Activated T-helper 2 cell treated with anti-CD3 and anti-CD28 coated beads, Interferon-gamma antibody, Interleukin-2, Interleukin-4, amounts not matched to agents 10 μg/mL and 5 μg/mL and 100 μg/mL, durations not matched to agents 14 hours and 24 hours and 36 hours (primary cell): ENCODE measurements around the gene PHYKPL. TPM values are rescaled to one million over a fixed set of nuclear protein-coding genes. Genes with fewer than 3 reads are reported as not detected.

Experiments
- DNase-seq: peaks from one replicate; pipeline ENCODE4 v3.0.0; 2021; ENCODE audit warnings: low spot score
- H3K27ac Mint-ChIP-seq: one replicate; pipeline ENCODE4 v1.8.0; 2021; ENCODE audit warnings: mixed read lengths
- H3K27me3 Mint-ChIP-seq: one replicate; pipeline ENCODE4 v1.8.0; 2021; ENCODE audit warnings: low read depth, mixed read lengths
- H3K36me3 Mint-ChIP-seq: one replicate; pipeline ENCODE4 v1.8.0; 2021; ENCODE audit warnings: low read depth, mixed read lengths
- H3K4me1 Mint-ChIP-seq: one replicate; pipeline ENCODE4 v1.8.0; 2021; ENCODE audit warnings: low read depth, mixed read lengths
- H3K4me3 Mint-ChIP-seq: one replicate; pipeline ENCODE4 v1.8.0; 2021; ENCODE audit warnings: low read depth, mild to moderate bottlenecking, moderate library complexity, mixed read lengths
- H3K9me3 Mint-ChIP-seq: one replicate; pipeline ENCODE4 v1.8.0; 2021; ENCODE audit warnings: mixed read lengths
- intact Hi-C: fragments of 100-400 bp; cut with micrococcal nuclease; formaldehyde crosslinking; loops from one replicate; pipeline ENCODE4 v1.15.1; 2023
- total RNA-seq: library from RNA; stranded (reverse); gene quantifications from 2 replicates; pipeline ENCODE4 v1.2.3, GENCODE V29; 2022

Gene PHYKPL
- total RNA-seq, 1 donor from 2014 or later: 87.4 TPM

DNA sequence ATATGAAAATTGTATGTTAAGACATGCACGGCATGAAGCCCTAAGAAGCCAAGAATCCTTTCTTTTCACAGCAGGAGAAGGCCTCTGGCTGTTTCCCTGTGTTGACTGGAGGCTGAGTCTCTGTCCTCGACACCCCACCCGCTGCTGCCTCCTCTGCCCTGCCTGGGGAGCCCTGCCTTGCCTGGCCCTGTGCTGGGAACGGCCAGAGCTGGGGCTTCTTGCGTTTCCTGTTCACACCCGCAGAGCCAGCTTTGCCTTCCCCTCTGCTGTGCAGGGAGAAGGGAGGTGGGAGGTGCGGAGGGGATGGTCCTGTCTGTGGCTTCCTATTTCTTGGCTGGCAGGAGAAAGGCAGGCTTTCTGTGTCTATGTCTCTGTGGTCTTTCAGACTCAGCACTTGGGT is 38.6 kb downstream of the PHYKPL start:
- no peaks in the 10 kb centered on the region for H3K9me3 Mint-ChIP-seq

DNA sequence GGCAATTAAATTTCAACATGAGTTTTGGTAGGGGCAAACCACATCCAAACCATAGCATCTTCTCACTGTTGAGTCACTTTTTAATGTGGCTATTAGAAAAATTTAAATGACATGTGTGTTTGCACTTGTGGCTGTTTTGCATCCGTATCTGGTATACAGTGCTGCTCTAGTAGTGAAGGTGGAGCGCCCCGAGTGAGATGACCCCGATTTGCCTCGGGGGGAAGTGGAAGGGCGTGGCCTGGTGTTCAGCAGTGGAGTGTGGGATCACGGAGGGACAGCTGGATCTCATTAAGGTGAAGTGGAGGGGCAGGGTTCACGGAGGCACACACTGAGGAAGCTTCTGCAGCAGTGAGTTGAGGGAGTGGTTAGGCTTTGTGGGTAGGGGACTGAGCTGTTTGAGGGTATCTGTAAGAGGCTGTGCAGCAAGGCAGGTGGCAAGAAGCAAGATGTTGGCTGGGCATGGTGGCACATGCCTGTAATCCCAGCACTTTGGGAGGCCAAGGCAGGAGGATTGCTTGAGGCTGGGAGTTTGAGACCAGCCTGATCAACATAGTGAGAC is 39.3 kb downstream of the PHYKPL start:
- H3K4me1 Mint-ChIP-seq: peaks cover 7% of the 10 kb centered on the region
- intact Hi-C loops: no loop called here
- no peak for DNase-seq
- peaks cover 27% of the 10 kb centered on the region for H3K27me3 Mint-ChIP-seq
- H3K36me3 Mint-ChIP-seq: no peaks in the 10 kb centered on the region
- no peak overlapping the region for H3K4me3 Mint-ChIP-seq
- H3K9me3 Mint-ChIP-seq: no peaks in the 10 kb centered on the region
- H3K27ac Mint-ChIP-seq: no peak overlapping the region

More for the DNA sequence above, 38.6 kb downstream of the PHYKPL start:
- no peak overlapping the region for H3K27ac Mint-ChIP-seq
- peaks cover 22% of the 10 kb centered on the region for H3K27me3 Mint-ChIP-seq
- intact Hi-C loops: no loop called here
- no peak for DNase-seq
- H3K4me1 Mint-ChIP-seq: peaks cover 7% of the 10 kb centered on the region
- no peaks in the 10 kb centered on the region for H3K36me3 Mint-ChIP-seq
- H3K4me3 Mint-ChIP-seq: no peak overlapping the region

DNA sequence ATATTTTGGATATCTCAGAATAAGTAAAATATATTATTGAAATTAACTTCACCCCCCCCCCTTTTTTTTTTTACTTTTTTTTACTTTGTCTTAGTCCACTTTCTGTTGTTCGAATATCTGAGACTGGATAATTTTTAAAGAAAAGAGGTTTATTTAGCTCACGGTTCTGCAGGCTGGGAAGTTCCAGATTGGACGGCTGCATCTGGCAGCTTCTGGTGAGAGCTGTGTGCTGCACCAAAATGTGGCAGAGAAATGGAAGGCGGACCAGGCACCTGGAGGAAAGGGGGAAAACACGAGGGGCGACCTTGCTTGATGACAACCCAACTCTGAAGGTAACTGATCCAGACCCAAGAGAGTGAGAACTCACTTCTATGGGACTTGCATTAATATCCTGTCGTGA is 39.8 kb downstream of the PHYKPL start:
- Mint-ChIP-seq H3K36me3 (no peaks in the 10 kb centered on the region), H3K9me3 (no peaks in the 10 kb centered on the region), H3K27me3 (peaks cover 28% of the 10 kb centered on the region), H3K27ac (no peak overlapping the region), H3K4me1 (peaks cover 7% of the 10 kb centered on the region), H3K4me3 (no peak overlapping the region)
- intact Hi-C loops: no loop called here
- no peak for DNase-seq

DNA sequence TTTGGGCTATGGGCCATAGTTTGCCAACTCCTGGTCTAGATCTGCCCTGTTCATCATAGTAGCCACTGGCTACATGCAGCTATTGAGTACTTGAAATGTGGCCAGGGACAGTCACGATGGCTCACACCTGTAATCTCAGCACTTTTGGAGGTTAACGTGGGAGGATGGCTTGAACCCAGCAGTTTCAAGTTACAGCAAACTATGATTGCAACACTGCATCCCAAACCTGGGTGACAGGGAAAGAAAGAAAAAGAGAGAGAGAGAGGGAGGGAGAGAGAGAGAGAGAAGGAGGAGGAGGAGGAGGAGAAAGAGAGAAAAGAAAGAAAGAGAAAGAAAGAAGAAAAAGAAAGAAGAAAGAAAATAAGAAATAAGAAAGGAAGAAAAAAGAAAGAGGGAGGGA is 40.4 kb downstream of the PHYKPL start:
- H3K4me1 Mint-ChIP-seq: peaks cover 7% of the 10 kb centered on the region
- peaks cover 28% of the 10 kb centered on the region for H3K27me3 Mint-ChIP-seq
- H3K36me3 Mint-ChIP-seq: no peaks in the 10 kb centered on the region
- no peak overlapping the region for H3K27ac Mint-ChIP-seq
- no peaks in the 10 kb centered on the region for H3K9me3 Mint-ChIP-seq
- no peak for DNase-seq
- no peak overlapping the region for H3K4me3 Mint-ChIP-seq
- intact Hi-C loops: no loop called here

DNA sequence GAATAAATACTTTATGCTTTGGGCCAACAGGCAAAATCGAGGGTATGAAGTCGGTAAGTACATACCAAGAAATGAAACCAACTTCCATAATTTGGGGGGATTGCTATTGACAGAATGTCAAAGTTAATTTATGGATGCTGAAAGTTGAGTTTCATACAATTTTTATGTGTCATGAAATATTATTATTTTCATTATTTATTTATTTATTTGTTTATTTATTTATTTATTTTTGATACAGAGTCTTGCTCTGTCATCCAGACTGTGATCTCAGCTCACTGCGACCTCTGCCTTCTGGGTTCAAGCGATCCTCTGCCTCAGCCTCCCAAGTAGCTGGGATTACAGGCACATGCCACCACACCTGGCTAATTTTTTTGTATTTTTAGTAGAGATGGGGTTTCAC is 40.9 kb downstream of the PHYKPL start:
- no peak overlapping the region for H3K4me3 Mint-ChIP-seq
- no peak for DNase-seq
- intact Hi-C loops: no loop called here
- peaks cover 7% of the 10 kb centered on the region for H3K4me1 Mint-ChIP-seq
- peaks cover 28% of the 10 kb centered on the region for H3K27me3 Mint-ChIP-seq
- H3K9me3 Mint-ChIP-seq: no peaks in the 10 kb centered on the region
- H3K36me3 Mint-ChIP-seq: no peaks in the 10 kb centered on the region
- H3K27ac Mint-ChIP-seq: no peak overlapping the region

DNA sequence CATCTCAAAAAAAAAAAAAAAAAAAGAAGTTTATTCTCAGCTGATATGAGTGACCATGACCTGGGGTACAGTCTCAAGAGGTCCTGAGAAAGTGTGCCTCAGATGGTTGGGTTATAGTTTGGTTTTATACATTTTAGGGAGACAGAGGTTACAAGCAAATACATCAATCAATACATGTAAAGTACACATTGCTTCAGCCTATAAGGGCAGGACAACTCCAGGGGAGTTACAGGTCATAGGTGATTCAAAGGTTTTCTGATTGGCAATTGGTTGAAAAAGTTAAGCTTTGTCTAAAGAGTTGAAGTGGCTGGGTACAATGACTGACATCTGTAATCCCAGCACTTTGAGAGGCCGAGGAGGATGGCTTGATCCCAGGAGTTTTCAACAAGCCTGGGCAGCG is 43.2 kb downstream of the PHYKPL start:
- intact Hi-C loops: no loop called here
- H3K9me3 Mint-ChIP-seq: no peaks in the 10 kb centered on the region
- no peak overlapping the region for H3K27ac Mint-ChIP-seq
- no peak for DNase-seq
- H3K4me1 Mint-ChIP-seq: peaks cover 12% of the 10 kb centered on the region
- H3K27me3 Mint-ChIP-seq: peaks cover 23% of the 10 kb centered on the region
- H3K36me3 Mint-ChIP-seq: no peaks in the 10 kb centered on the region
- no peak overlapping the region for H3K4me3 Mint-ChIP-seq

DNA sequence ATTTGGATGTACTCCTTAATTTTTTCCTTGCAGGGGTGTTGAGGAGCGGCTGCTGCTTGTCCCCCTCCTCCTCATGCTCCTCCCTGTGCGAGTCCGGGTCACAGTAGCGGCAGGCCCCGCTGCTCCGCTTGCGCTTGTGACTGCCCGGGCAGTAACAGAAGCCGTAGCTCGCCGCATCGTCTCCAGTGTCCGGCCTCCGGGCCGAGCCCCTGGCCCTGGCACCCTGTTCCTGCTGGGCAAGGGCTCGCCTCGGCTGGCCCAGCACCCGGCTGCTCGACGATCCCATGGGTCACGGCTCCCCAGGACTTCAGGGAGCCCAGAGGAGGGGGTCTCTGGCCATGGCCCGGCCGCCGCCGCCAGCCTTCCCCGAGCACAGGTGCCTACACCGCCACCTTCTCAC is 45.6 kb downstream of the PHYKPL start, which contains the start of gene GMCL2:
Gene GMCL2, minus strand, starts transcription at position 358 of the 400 bp plus-strand sequence. Its CDS starts 72 bp downstream, at position 286.
- intact Hi-C loops: no loop called here
- Mint-ChIP-seq H3K4me1 (peaks cover 11% of the 10 kb centered on the region), H3K36me3 (no peaks in the 10 kb centered on the region), H3K27me3 (peaks cover 9% of the 10 kb centered on the region), H3K27ac (no peak within 1 kb of the TSS), H3K4me3 (no peak within 1 kb of the TSS), H3K9me3 (no peaks in the 10 kb centered on the region)
- DNase-seq: no peak

DNA sequence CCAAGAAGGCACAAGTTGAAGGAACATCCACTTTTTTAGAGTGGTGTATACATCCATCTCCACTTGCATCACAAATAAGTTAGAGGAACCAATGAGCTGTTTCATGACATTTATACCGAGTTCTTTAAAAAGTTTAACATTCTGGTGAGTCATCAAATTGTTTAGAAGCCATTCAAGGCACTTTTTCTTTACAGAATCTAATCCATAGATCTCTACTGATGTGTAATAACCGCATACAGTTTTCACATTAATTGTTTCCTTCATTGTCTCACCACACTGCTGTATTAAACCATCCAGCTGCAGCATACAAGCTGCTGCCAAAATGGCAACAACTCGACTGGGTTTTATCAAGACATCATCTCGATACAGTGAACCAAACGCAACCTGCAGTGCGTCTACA is 46.2 kb downstream of the PHYKPL start:
- intact Hi-C loops: no loop called here
- no peaks in the 10 kb centered on the region for H3K36me3 Mint-ChIP-seq
- peaks cover 9% of the 10 kb centered on the region for H3K27me3 Mint-ChIP-seq
- no peak overlapping the region for H3K4me3 Mint-ChIP-seq
- no peak overlapping the region for H3K27ac Mint-ChIP-seq
- no peaks in the 10 kb centered on the region for H3K9me3 Mint-ChIP-seq
- DNase-seq: no peak
- H3K4me1 Mint-ChIP-seq: peaks cover 13% of the 10 kb centered on the region

DNA sequence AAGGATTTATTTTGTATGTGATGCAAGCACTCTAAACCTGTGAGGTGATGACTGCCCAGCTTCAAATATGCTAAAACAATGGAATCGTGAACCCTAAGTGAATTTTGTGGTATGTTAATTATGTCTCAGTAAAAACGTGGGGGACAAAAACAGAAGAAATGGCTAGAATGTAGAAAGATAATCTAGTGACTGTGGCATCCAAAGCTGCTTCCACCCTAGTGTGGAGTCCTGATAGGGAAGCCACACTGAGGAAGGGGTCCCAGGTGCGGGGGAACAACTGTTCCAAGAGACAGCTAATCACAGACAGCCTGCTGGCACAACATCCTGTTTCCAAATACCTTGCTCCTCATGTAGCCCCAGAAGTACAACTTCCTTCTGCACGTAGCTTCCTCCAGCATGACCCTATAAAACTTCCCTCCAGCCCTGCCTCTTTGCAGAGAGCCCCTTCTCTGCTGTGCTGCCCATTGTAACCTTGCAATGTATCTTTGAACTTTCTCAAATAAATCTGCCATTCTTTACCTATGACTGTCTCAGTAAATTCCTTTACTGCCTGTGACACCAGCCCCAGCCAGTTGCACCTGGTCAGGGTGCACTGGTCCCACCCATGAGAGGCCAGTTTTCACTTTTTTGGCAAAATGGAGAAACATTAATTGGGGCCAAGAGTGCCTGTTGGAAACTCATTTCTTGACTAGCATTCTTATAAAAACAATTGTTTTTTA is 50.3 kb downstream of the PHYKPL start:
- H3K36me3 Mint-ChIP-seq: no peaks in the 10 kb centered on the region
- peaks cover 13% of the 10 kb centered on the region for H3K4me1 Mint-ChIP-seq
- DNase-seq: no peak
- H3K27ac Mint-ChIP-seq: no peak overlapping the region
- H3K4me3 Mint-ChIP-seq: no peak overlapping the region
- peaks cover 2% of the 10 kb centered on the region for H3K27me3 Mint-ChIP-seq
- intact Hi-C loops: no loop called here
- no peaks in the 10 kb centered on the region for H3K9me3 Mint-ChIP-seq

DNA sequence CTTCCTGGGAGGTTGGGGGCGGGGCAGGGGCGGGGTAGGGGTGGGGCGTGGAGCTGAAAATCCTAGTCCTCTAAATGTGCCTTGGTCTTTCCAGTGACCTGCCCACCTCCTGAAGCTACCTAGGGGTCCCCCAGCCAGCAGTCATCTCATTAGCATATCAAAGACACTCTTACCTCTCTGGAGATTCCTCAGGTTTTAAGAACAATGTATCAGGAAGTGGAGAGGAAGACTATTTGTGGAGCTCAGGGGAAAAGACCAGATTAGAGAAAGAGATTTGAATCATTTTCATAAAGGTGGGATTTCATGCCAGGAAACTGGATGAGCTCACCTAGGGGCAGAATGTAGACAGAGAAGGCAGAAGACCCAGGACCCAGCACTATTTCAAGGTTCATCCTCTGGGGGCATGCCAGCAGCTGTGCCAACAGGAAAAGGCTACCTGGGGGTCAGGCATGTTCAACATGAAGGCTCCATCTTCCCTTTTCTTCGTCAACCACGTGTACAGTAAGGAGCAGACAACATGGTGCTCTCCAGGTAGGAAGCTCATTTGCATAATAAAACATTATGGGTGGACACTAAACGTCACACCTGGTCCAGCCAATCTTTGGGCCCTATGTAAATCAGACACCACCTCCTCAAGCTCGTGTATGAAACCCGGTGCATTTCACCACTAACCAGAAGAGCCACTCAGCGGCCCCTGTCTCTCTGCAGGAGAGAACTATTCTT is 52.3 kb downstream of the PHYKPL start:
- H3K9me3 Mint-ChIP-seq: no peaks in the 10 kb centered on the region
- no peak overlapping the region for H3K27ac Mint-ChIP-seq
- peaks cover 3% of the 10 kb centered on the region for H3K27me3 Mint-ChIP-seq
- H3K36me3 Mint-ChIP-seq: no peaks in the 10 kb centered on the region
- no peak for DNase-seq
- intact Hi-C loops: no loop called here
- no peak overlapping the region for H3K4me3 Mint-ChIP-seq
- H3K4me1 Mint-ChIP-seq: peaks cover 7% of the 10 kb centered on the region

DNA sequence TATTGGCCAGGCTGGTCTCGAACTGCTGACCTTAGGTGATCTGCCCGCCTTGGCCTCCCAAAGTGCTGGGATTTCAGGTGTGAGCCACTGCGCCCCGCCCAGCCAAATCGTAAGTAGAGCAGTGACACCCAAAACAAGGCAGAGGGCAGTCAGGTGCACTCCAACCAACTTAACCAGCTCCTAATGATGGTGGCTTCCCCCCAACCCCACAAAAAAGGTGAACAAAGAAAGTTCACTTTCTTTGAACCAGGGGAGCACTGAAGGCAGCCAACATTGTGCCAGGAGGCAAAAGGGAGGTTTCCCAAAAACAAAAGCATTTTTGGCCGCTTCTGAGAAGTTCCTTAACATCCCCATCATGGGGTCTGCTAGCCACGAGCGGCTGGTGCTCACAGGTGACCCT is 55.0 kb downstream of the PHYKPL start:
- Mint-ChIP-seq H3K27me3 (peaks cover 3% of the 10 kb centered on the region), H3K36me3 (no peaks in the 10 kb centered on the region), H3K27ac (no peak overlapping the region), H3K9me3 (no peaks in the 10 kb centered on the region), H3K4me1 (peaks cover 7% of the 10 kb centered on the region), H3K4me3 (no peak overlapping the region)
- intact Hi-C loops: no loop called here
- no peak for DNase-seq

DNA sequence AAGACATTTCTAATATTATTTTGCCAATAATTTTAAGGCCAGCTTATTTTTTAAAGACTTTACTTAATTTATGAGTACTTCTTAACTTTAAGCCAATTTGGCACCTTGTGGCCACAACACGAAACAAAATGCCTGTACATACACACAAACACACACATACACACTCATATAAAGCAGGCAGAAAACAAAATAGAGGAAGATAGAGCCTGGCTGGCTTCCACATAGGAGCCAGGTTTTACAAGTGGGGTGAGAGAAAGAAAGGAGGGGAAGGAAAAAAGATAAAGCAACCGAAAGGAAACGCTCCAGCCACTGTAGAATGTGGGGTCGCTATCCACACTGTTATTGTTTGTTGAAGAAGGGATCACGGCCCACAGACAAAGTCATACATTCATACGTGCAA is 55.8 kb downstream of the PHYKPL start:
- H3K9me3 Mint-ChIP-seq: no peaks in the 10 kb centered on the region
- DNase-seq: no peak
- intact Hi-C loops: no loop called here
- no peak overlapping the region for H3K4me3 Mint-ChIP-seq
- no peak overlapping the region for H3K27ac Mint-ChIP-seq
- no peaks in the 10 kb centered on the region for H3K4me1 Mint-ChIP-seq
- peaks cover 3% of the 10 kb centered on the region for H3K27me3 Mint-ChIP-seq
- H3K36me3 Mint-ChIP-seq: no peaks in the 10 kb centered on the region

DNA sequence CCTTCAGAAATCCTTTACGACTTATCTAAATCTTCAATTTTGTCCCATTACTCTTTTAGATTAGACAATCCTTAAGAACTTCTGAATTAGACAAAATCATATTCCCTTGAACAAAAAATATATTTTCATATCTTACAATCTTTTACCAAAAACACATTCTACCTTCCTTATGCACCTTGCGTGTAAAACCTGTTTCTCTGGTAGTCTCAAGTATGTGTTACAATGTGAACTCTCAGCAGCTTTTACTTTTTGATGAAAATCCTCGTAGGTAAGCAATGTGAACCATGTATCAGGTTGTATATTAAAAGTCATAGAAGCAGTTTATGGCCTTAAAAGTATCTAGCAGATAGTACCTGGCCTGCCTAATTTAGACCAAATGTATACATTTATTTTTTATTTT is 58.1 kb downstream of the PHYKPL start:
- no peaks in the 10 kb centered on the region for H3K36me3 Mint-ChIP-seq
- no peak for DNase-seq
- intact Hi-C loops: no loop called here

More for the DNA sequence above, 58.1 kb downstream of the PHYKPL start:
- Mint-ChIP-seq H3K4me1 (no peaks in the 10 kb centered on the region), H3K4me3 (no peak overlapping the region), H3K27ac (no peak overlapping the region), H3K9me3 (no peaks in the 10 kb centered on the region), H3K27me3 (peaks cover 3% of the 10 kb centered on the region)
